SU-DHL-6 (cell line): Measurements from ENCODE around the gene CAPZA2.

Experiments
- CTCF ChIP-seq: fragments of 200-600 bp; sonication (generic); IDR thresholded peaks from one replicate; pipeline ENCODE4 v1.5.1; 2017; ENCODE audit warnings: antibody characterized with exemption, mild to moderate bottlenecking, low read length, moderate library complexity; ENCODE audit not compliant: insufficient read depth, poor library complexity, severe bottlenecking
- EZH2phosphoT487 ChIP-seq: fragments of 200-600 bp; sonication (generic), shearing (Covaris generic); conservative IDR thresholded peaks from 2 replicates; pipeline ENCODE4 v1.6.1; 2018; ENCODE audit warnings: mild to moderate bottlenecking, antibody characterized with exemption, low read length, moderate library complexity, mixed read lengths

GRCh38 chr7:116871061-116871700, 8.8 kb downstream of the CAPZA2 start:
- TF ChIP-seq EZH2phosphoT487 (no peak), CTCF (no peak)
